ENCODE data around the gene PNPT1. TPM values are rescaled to one million over a fixed set of nuclear protein-coding genes. Genes with fewer than 3 reads are reported as not detected.

PNPT1 gene
- total RNA-seq, 1 donor = 22.8 TPM

GRCh38 chr2:55668956-55669355, 24.7 kb downstream of the PNPT1 start:
- DNase-seq (ENCODE audit: insufficient read length, low spot score, missing footprints) = no peak

GRCh38 chr2:55653255-55653654, 40.4 kb downstream of the PNPT1 start:
- no peaks in the 10 kb centered on the region for H3K9me3 ChIP-seq (ENCODE audit: low read depth, low read length)
- no peak for TF ChIP-seq CTCF (IDR thresholded peaks at IDR 0.05; ENCODE audit: extremely low read depth, low read depth, low read length)

More at GRCh38 chr2:55668956-55669355, 24.7 kb downstream of the PNPT1 start:
- Histone ChIP-seq H3K79me2 (ENCODE audit: insufficient read depth, low read length) (no peaks in the 10 kb centered on the region), H3K4me3 (ENCODE audit: insufficient read depth, low read length) (no peak overlapping the region), H2AFZ (ENCODE audit: low read length) (no peak overlapping the region), H3K9me3 (ENCODE audit: low read depth, low read length) (no peaks in the 10 kb centered on the region), H3K27ac (ENCODE audit: low read depth, low read length) (no peak overlapping the region), H3K4me2 (ENCODE audit: insufficient read depth, low read length) (no peak overlapping the region), H3K4me1 (ENCODE audit: insufficient read depth, low read length) (no peaks in the 10 kb centered on the region), H3K36me3 (ENCODE audit: insufficient read depth, low read length) (peaks cover 39% of the 10 kb centered on the region), H4K20me1 (ENCODE audit: insufficient read depth, low read length) (no peaks in the 10 kb centered on the region), H3K27me3 (ENCODE audit: insufficient read depth, low read length) (no peaks in the 10 kb centered on the region)
- no peak for TF ChIP-seq CTCF (IDR thresholded peaks at IDR 0.05; ENCODE audit: extremely low read depth, low read depth, low read length)

GRCh38 chr2:55649211-55649610, 44.4 kb downstream of the PNPT1 start:
- H3K4me2 ChIP-seq (ENCODE audit: insufficient read depth, low read length) = no peak overlapping the region
- no peaks in the 10 kb centered on the region for H3K9me3 ChIP-seq (ENCODE audit: low read depth, low read length)
- no peaks in the 10 kb centered on the region for H4K20me1 ChIP-seq (ENCODE audit: insufficient read depth, low read length)
- DNase-seq (ENCODE audit: insufficient read length, low spot score, missing footprints) = no peak
- no peak for TF ChIP-seq CTCF (IDR thresholded peaks at IDR 0.05; ENCODE audit: extremely low read depth, low read depth, low read length)
- no peaks in the 10 kb centered on the region for H3K27me3 ChIP-seq (ENCODE audit: insufficient read depth, low read length)
- H2AFZ ChIP-seq (ENCODE audit: low read length) = no peak overlapping the region
- H3K79me2 ChIP-seq (ENCODE audit: insufficient read depth, low read length) = no peaks in the 10 kb centered on the region
- peaks cover 13% of the 10 kb centered on the region for H3K4me1 ChIP-seq (ENCODE audit: insufficient read depth, low read length)
- peak overlapping the region; percentile 23 for H3K27ac ChIP-seq (ENCODE audit: low read depth, low read length)
- H3K4me3 ChIP-seq (ENCODE audit: insufficient read depth, low read length) = no peak overlapping the region
- H3K36me3 ChIP-seq (ENCODE audit: insufficient read depth, low read length) = peaks cover 24% of the 10 kb centered on the region

More at GRCh38 chr2:55653255-55653654, 40.4 kb downstream of the PNPT1 start:
- peaks cover 4% of the 10 kb centered on the region for H3K4me1 ChIP-seq (ENCODE audit: insufficient read depth, low read length)
- H3K4me3 ChIP-seq (ENCODE audit: insufficient read depth, low read length) = no peak overlapping the region
- H3K79me2 ChIP-seq (ENCODE audit: insufficient read depth, low read length) = no peaks in the 10 kb centered on the region
- no peak overlapping the region for H3K4me2 ChIP-seq (ENCODE audit: insufficient read depth, low read length)
- no peak for DNase-seq (ENCODE audit: insufficient read length, low spot score, missing footprints)
- H2AFZ ChIP-seq (ENCODE audit: low read length) = no peak overlapping the region
- peaks cover 24% of the 10 kb centered on the region for H3K36me3 ChIP-seq (ENCODE audit: insufficient read depth, low read length)
- H3K27ac ChIP-seq (ENCODE audit: low read depth, low read length) = no peak overlapping the region
- no peaks in the 10 kb centered on the region for H4K20me1 ChIP-seq (ENCODE audit: insufficient read depth, low read length)
- H3K27me3 ChIP-seq (ENCODE audit: insufficient read depth, low read length) = no peaks in the 10 kb centered on the region

GRCh38 chr2:55636831-55637230, 56.8 kb downstream of the PNPT1 start:
- no peak for TF ChIP-seq CTCF (IDR thresholded peaks at IDR 0.05; ENCODE audit: extremely low read depth, low read depth, low read length)
- Histone ChIP-seq H3K79me2 (ENCODE audit: insufficient read depth, low read length) (no peaks in the 10 kb centered on the region), H3K4me3 (ENCODE audit: insufficient read depth, low read length) (no peak overlapping the region), H3K36me3 (ENCODE audit: insufficient read depth, low read length) (peaks cover 43% of the 10 kb centered on the region), H3K27ac (ENCODE audit: low read depth, low read length) (no peak overlapping the region), H3K27me3 (ENCODE audit: insufficient read depth, low read length) (no peaks in the 10 kb centered on the region), H3K9me3 (ENCODE audit: low read depth, low read length) (no peaks in the 10 kb centered on the region), H2AFZ (ENCODE audit: low read length) (no peak overlapping the region), H3K4me2 (ENCODE audit: insufficient read depth, low read length) (no peak overlapping the region), H4K20me1 (ENCODE audit: insufficient read depth, low read length) (no peaks in the 10 kb centered on the region), H3K4me1 (ENCODE audit: insufficient read depth, low read length) (no peaks in the 10 kb centered on the region)
- DNase-seq (ENCODE audit: insufficient read length, low spot score, missing footprints) = no peak
